Activated naive CD8-positive, alpha-beta T cell treated with anti-CD3 and anti-CD28 coated beads for 36 hours (primary cell): ENCODE results near the gene WASF2. TPM values are rescaled to one million over a fixed set of nuclear protein-coding genes. Genes with fewer than 3 reads are reported as not detected.

Experiments
- DNase-seq: peaks from one replicate; pipeline ENCODE4 v3.0.0; 2021
- H3K27ac Mint-ChIP-seq: one replicate; pipeline ENCODE4 v1.8.0; 2022; ENCODE audit warnings: mild to moderate bottlenecking, moderate library complexity, mixed read lengths
- H3K27me3 Mint-ChIP-seq: one replicate; pipeline ENCODE4 v1.8.0; 2022; ENCODE audit warnings: mild to moderate bottlenecking, mixed read lengths
- H3K36me3 Mint-ChIP-seq: one replicate; pipeline ENCODE4 v1.8.0; 2021; ENCODE audit warnings: mild to moderate bottlenecking, mixed read lengths
- H3K4me1 Mint-ChIP-seq: one replicate; pipeline ENCODE4 v1.8.0; 2021; ENCODE audit warnings: mixed read lengths
- H3K4me3 Mint-ChIP-seq: one replicate; pipeline ENCODE4 v1.8.0; 2022; ENCODE audit warnings: mild to moderate bottlenecking, moderate library complexity, mixed read lengths
- H3K9me3 Mint-ChIP-seq: one replicate; pipeline ENCODE4 v1.8.0; 2022; ENCODE audit warnings: mixed read lengths
- total RNA-seq, 2 experiments: library from RNA; stranded (reverse); gene quantifications; one replicate each; pipeline ENCODE4 v1.2.3, GENCODE V29; 2021

WASF2 gene
- total RNA-seq, 2 experiments from 2014 or later, result 103 TPM

DNA sequence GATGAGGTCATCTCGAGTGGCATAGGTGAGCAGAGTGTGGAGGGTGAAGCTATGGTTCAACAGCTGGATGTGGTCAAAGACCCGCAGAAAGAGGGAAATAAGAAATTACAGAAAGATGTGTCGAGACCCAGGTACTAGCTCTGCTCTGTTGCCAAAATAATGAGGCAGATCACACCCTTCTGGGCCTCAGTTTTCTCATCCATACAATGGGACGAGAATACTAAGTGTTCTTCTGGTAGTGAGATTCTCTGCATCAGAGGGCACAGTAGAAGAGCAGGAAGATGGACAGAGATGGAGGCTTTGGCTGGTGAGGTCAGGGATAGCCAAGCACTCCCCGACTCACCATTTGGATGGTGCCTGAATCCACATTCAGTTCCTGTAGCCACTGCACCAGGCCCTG, 134.3 kb downstream of the WASF2 start:
- peaks cover 4% of the 10 kb centered on the region for H3K27me3 Mint-ChIP-seq
- DNase-seq, result no peak
- H3K4me3 Mint-ChIP-seq, result no peak overlapping the region
- peak overlapping the region; percentile 28 for H3K27ac Mint-ChIP-seq
- peaks cover 37% of the 10 kb centered on the region for H3K4me1 Mint-ChIP-seq
- no peaks in the 10 kb centered on the region for H3K9me3 Mint-ChIP-seq
- H3K36me3 Mint-ChIP-seq, result peaks cover 4% of the 10 kb centered on the region

Other genes with a start within 250 kb of the WASF2 start
- 10 to 100 TPM; 38.3 to 41.0 TPM for gene TMEM222, start 168.0 kb downstream of the WASF2 start, total RNA-seq
- gene SYTL1, start 148.1 kb downstream of the WASF2 start, total RNA-seq, result 10 to 100 TPM; 39.6 to 45.5 TPM
- 1 to 10 TPM; 3.0 to 4.5 TPM for gene MAP3K6, start 123.2 kb downstream of the WASF2 start, total RNA-seq
- gene FCN3, start 115.3 kb downstream of the WASF2 start, total RNA-seq, result not detected
- gene CD164L2, start 106.8 kb downstream of the WASF2 start, total RNA-seq, result not detected
- gene GPR3, start 97.5 kb downstream of the WASF2 start, total RNA-seq, result 1 to 10 TPM; 3.5 to 3.9 TPM
- 10 to 100 TPM; 10.0 to 12.0 TPM for gene AHDC1, start 114.0 kb upstream of the WASF2 start, total RNA-seq
- gene FGR, start 145.0 kb upstream of the WASF2 start, total RNA-seq, result under 1 TPM; 0.30 to 0.35 TPM
- gene IFI6, start 182.0 kb upstream of the WASF2 start, total RNA-seq, result 10 to 100 TPM; 57.7 to 64.5 TPM
- 1 to 10 TPM; 8.4 to 9.0 TPM for gene FAM76A, start 235.8 kb upstream of the WASF2 start, total RNA-seq